Stimulated activated CD8-positive, alpha-beta memory T cell treated with anti-CD3 and anti-CD28 coated beads, Interleukin-7, amount 100 ng/mL, for 1 hour (primary cell): ENCODE measurements around the gene XPNPEP3.
"Not testable (repeated sequence)": the region's sequence is repeated elsewhere in the genome, so short reads cannot be mapped to it uniquely, and the experiment has no call there.

Source experiments
- DNase-seq, 2 donors: peaks; one replicate each; pipeline ENCODE4 v3.0.0-alpha.2; 2020; ENCODE audit warnings: low read depth in 2 of 2

The XPNPEP3 gene

GRCh38 chr22:40857309-40857855, 434 bp downstream of the XPNPEP3 start:
- peak in 1 of 2 donors; percentile 3 for DNase-seq

- no peak for DNase-seq
Measured at GRCh38 chr22:40862013-40862412, 5.1 kb downstream of the XPNPEP3 start, which contains the start of gene DNAJB7. Gene DNAJB7, minus strand, starts transcription at chr22:40862113. Its CDS starts 119 bp downstream, at chr22:40861994.

GRCh38 chr22:40862537-40862936, 5.6 kb downstream of the XPNPEP3 start:
- DNase-seq = no peak

- DNase-seq = no peak
Measured at GRCh38 chr22:40867109-40867508, 10.2 kb downstream of the XPNPEP3 start.

GRCh38 chr22:40868379-40868778, 11.4 kb downstream of the XPNPEP3 start:
- not testable (repeated sequence) for DNase-seq

GRCh38 chr22:40874016-40874415, 17.1 kb downstream of the XPNPEP3 start:
- no peak for DNase-seq

GRCh38 chr22:40875111-40875510, 18.2 kb downstream of the XPNPEP3 start:
- DNase-seq = no peak

GRCh38 chr22:40876907-40877306, 20.0 kb downstream of the XPNPEP3 start:
- no peak for DNase-seq

- DNase-seq = no peak
Measured at GRCh38 chr22:40877488-40877887, 20.5 kb downstream of the XPNPEP3 start.

GRCh38 chr22:40878922-40879321, 22.0 kb downstream of the XPNPEP3 start:
- DNase-seq = no peak

- DNase-seq = no peak
Measured at GRCh38 chr22:40889116-40889515, 32.2 kb downstream of the XPNPEP3 start.

- no peak for DNase-seq
Measured at GRCh38 chr22:40890881-40891280, 33.9 kb downstream of the XPNPEP3 start.

- DNase-seq = no peak
Measured at GRCh38 chr22:40894417-40894816, 37.5 kb downstream of the XPNPEP3 start.

- no peak for DNase-seq
Measured at GRCh38 chr22:40898850-40899357, 42.0 kb downstream of the XPNPEP3 start.

GRCh38 chr22:40904101-40904500, 47.2 kb downstream of the XPNPEP3 start:
- no peak for DNase-seq

- DNase-seq = no peak
Measured at GRCh38 chr22:40908895-40909294, 51.9 kb downstream of the XPNPEP3 start.

GRCh38 chr22:40911772-40912171, 54.8 kb downstream of the XPNPEP3 start:
- DNase-seq = no peak

GRCh38 chr22:40912987-40913386, 56.0 kb downstream of the XPNPEP3 start:
- DNase-seq = not testable (repeated sequence)

- DNase-seq = no peak
Measured at GRCh38 chr22:40919446-40919845, 62.5 kb downstream of the XPNPEP3 start.

GRCh38 chr22:40920526-40920925, 63.6 kb downstream of the XPNPEP3 start:
- no peak for DNase-seq

- no peak for DNase-seq
Measured at GRCh38 chr22:40922484-40923303, 65.7 kb downstream of the XPNPEP3 start.

- DNase-seq = no peak
Measured at GRCh38 chr22:40928657-40929056, 71.7 kb downstream of the XPNPEP3 start.

GRCh38 chr22:40932396-40932795, 75.4 kb downstream of the XPNPEP3 start:
- no peak for DNase-seq
